ENCODE measurements around the gene PTPRM.

The PTPRM gene

GRCh38 chr18:8272254-8272653 is 705.1 kb downstream of the PTPRM start:
- FAIRE-seq, result no peak
- no peak for TF ChIP-seq POLR2A (IDR thresholded peaks at IDR 0.05; ENCODE audit: low read depth, low read length)
- DNase-seq (ENCODE audit: insufficient read length, low spot score), result no peak

GRCh38 chr18:8274370-8274769 is 707.3 kb downstream of the PTPRM start:
- FAIRE-seq, result no peak
- no peak for DNase-seq (ENCODE audit: insufficient read length, low spot score)
- TF ChIP-seq POLR2A (IDR thresholded peaks at IDR 0.05; ENCODE audit: low read depth, low read length), result no peak

- FAIRE-seq (no peak), DNase-seq (ENCODE audit: insufficient read length, low spot score) (no peak)
- no peak for TF ChIP-seq POLR2A (IDR thresholded peaks at IDR 0.05; ENCODE audit: low read depth, low read length)
These were observed 709.3 kb downstream of the PTPRM start for GRCh38 chr18:8276406-8276805.

DNA sequence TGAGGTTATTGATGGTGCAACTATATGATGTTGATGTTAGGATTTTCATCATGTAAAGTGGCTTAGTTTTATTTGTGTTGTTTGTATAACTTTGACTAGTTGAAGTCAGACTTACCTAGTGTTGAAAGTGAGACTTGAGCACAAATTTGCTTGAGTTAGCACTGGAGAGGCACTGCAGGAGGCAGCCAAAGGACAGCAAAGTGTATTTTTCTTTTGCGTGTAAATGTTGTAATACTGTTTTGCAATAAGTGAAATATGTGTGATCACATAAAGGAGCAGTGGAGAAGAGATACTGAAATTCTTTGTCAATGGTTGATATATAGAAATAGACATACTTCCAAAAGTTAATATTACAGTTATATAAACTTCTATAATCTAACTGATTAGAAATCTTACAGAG is 710.2 kb downstream of the PTPRM start:
- TF ChIP-seq POLR2A (IDR thresholded peaks at IDR 0.05; ENCODE audit: low read depth, low read length), result no peak
- DNase-seq (ENCODE audit: insufficient read length, low spot score), result no peak
- no peak for FAIRE-seq

GRCh38 chr18:8279346-8279745 is 712.2 kb downstream of the PTPRM start:
- FAIRE-seq, result no peak
- DNase-seq (ENCODE audit: insufficient read length, low spot score), result no peak
- TF ChIP-seq POLR2A (IDR thresholded peaks at IDR 0.05; ENCODE audit: low read depth, low read length), result no peak

DNA sequence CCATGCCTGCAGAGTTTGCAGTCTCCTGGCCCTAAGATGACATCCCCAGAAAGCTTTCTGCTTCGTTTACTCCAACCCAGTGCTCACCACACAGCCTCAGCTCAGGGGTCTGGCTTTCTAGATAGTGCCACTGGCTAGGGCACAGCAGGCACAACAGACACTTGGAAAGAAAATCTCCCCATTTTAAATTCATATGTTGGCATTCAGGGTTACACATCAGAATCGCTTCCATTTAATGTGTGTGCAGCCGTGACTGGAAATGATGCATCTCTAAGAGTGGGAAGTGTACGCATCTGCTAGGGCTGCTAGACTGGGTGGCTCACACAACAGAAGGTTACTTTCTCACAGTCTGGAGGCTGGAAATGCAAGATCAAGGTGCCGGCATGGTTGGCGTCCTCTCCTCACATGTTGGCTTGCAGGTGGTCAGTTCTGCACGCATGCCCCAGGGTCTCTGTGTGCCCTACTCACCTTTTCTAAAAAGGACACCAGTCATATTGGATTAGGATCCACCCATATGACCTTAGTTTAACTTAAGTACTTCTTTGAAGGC is 712.7 kb downstream of the PTPRM start:
- TF ChIP-seq POLR2A (IDR thresholded peaks at IDR 0.05; ENCODE audit: low read depth, low read length), result no peak
- FAIRE-seq, result no peak
- no peak for DNase-seq (ENCODE audit: insufficient read length, low spot score)

GRCh38 chr18:8283891-8284585 is 716.9 kb downstream of the PTPRM start:
- DNase-seq (ENCODE audit: insufficient read length, low spot score) (no peak), FAIRE-seq (no peak)
- no peak for TF ChIP-seq POLR2A (IDR thresholded peaks at IDR 0.05; ENCODE audit: low read depth, low read length)

- no peak for TF ChIP-seq POLR2A (IDR thresholded peaks at IDR 0.05; ENCODE audit: low read depth, low read length)
- DNase-seq (ENCODE audit: insufficient read length, low spot score), result no peak
- no peak for FAIRE-seq
These were observed 719.2 kb downstream of the PTPRM start for GRCh38 chr18:8286303-8286702.

DNA sequence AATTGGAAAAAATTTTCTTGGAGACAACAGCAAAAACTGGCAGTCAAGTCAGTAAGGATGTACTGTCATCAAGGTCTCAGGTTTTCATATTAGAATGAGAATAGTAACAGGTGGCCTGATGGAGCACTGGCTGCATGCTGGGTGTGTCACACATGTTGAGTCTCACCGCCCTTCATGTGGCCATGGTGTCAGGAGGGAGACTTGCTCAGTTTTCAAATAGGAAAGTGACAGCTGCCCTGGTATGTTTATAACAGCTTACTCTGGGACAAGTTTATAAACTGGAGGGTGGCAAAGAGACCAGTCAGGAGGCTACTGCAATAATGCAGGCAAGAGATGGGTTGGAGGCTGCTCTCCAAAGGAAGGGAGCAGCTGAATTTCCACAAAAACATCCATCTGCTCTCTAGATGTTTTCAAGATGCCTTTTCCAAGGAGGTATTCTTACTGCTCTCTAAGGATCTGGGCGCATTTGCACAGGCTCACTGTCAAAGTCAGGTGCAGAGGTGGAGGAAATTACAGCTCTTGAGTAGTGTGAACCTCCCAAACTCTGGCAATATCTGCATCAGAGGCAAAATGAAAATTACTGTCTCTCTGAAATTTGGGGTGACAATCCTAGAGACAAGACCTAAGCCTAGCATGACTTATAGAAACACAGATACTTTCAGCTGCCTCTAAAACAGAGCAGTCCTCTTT is 720.2 kb downstream of the PTPRM start:
- FAIRE-seq (no peak), DNase-seq (ENCODE audit: insufficient read length, low spot score) (no peak)
- TF ChIP-seq POLR2A (IDR thresholded peaks at IDR 0.05; ENCODE audit: low read depth, low read length), result no peak

DNA sequence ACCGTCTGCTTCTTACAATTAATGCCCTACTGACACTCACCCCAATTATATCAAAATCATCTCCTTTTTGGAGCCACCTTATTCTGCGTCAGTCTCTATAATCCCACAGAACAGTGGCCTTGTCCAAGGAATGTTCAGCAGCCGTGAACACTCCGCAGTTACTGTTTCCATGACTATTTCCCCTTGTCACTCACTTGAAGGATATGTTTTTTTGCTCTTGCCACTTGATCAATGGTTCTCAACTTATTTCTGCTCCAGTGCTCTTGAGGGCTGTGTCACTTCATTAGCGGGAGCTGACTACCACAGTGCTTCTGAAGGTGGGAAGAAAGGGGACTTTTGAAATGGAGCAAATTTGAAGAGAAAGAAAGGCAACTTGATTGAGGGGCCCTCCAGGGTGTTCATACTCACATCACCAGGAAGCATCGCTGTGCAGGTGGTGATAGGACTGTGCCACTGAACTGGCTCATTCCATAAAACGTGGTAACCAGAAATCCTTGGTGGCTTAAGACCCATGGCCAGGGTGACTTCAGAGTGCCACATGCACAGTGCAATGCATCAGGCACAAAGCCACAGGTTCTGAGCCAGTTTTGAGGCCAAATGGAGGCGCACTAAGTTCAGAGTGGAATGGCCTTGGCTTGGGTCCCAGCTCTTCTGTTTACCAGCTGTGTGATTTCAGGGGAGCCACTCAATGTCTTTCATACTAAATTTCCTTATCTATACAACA is 721.5 kb downstream of the PTPRM start:
- FAIRE-seq (no peak), DNase-seq (ENCODE audit: insufficient read length, low spot score) (no peak)
- no peak for TF ChIP-seq POLR2A (IDR thresholded peaks at IDR 0.05; ENCODE audit: low read depth, low read length)

GRCh38 chr18:8290435-8290834 is 723.3 kb downstream of the PTPRM start:
- no peak for TF ChIP-seq POLR2A (IDR thresholded peaks at IDR 0.05; ENCODE audit: low read depth, low read length)

GRCh38 chr18:8290913-8291312 is 723.8 kb downstream of the PTPRM start:
- DNase-seq (ENCODE audit: insufficient read length, low spot score), result no peak
- TF ChIP-seq POLR2A (IDR thresholded peaks at IDR 0.05; ENCODE audit: low read depth, low read length), result no peak
- no peak for FAIRE-seq

More at GRCh38 chr18:8290435-8290834, 723.3 kb downstream of the PTPRM start:
- no peak for DNase-seq (ENCODE audit: insufficient read length, low spot score)
- no peak for FAIRE-seq

DNA sequence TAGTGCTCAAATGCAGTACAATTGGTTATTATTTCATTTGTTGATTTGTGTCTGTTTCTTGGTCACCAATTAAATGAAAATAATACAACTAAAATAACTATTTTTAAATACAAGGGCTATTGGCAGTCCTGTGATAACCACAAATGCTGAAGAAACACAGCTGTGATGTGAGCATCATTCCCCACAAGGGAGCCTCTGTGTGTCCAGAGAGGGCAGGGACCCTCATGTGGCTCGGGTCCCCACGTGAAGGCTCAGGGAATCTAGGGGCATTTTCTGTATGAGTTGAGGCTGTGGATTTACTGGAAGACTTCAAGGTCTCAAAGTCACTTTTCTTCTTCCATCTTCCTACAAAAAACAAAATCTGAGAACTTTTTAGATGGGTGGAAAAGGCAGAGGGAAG is 726.1 kb downstream of the PTPRM start:
- no peak for DNase-seq (ENCODE audit: insufficient read length, low spot score)
- FAIRE-seq, result no peak
- no peak for TF ChIP-seq POLR2A (IDR thresholded peaks at IDR 0.05; ENCODE audit: low read depth, low read length)

- FAIRE-seq (no peak), DNase-seq (ENCODE audit: insufficient read length, low spot score) (no peak)
- TF ChIP-seq POLR2A (IDR thresholded peaks at IDR 0.05; ENCODE audit: low read depth, low read length), result no peak
These were observed 729.9 kb downstream of the PTPRM start for GRCh38 chr18:8296886-8297616.
